Activated CD4-positive, alpha-beta memory T cell treated with anti-CD3 and anti-CD28 coated beads for 36 hours (primary cell): Measurements from ENCODE around the gene GRM2. TPM values are rescaled to one million over a fixed set of nuclear protein-coding genes. Genes with fewer than 3 reads are reported as not detected.
A peak's percentile ranks its signal among the peaks of the same experiment; 100 is the strongest.
"Not testable (repeated sequence)": the region's sequence is repeated elsewhere in the genome, so short reads cannot be mapped to it uniquely, and the experiment has no call there.

Experiments used
- CTCF ChIA-PET: fragments of 350-600 bp; sonication (Branson Sonifier 250); formaldehyde crosslinking; loops from one replicate; lab custom pipeline; 2021; ENCODE audit warnings: antibody characterized with exemption, inconsistent platforms; lab: Charles Lee
- POLR2A ChIA-PET: fragments of 350-600 bp; sonication (Branson Sonifier 250); formaldehyde crosslinking; loops from one replicate; lab custom pipeline; 2021; ENCODE audit warnings: antibody characterized with exemption; lab: Charles Lee
- DNase-seq: peaks from one replicate; pipeline ENCODE4 v3.0.0-alpha.2; 2020
- H3K27ac Mint-ChIP-seq: one replicate; pipeline ENCODE4 v1.8.0; 2021; ENCODE audit warnings: mixed read lengths
- H3K27me3 Mint-ChIP-seq: one replicate; pipeline ENCODE4 v1.8.0; 2021; ENCODE audit warnings: mixed read lengths
- H3K36me3 Mint-ChIP-seq: one replicate; pipeline ENCODE4 v1.8.0; 2021; ENCODE audit warnings: mixed read lengths
- H3K4me1 Mint-ChIP-seq: one replicate; pipeline ENCODE4 v1.8.0; 2021; ENCODE audit warnings: low read depth, mixed read lengths
- H3K4me3 Mint-ChIP-seq: one replicate; pipeline ENCODE4 v1.8.0; 2021; ENCODE audit warnings: mild to moderate bottlenecking, mixed read lengths
- H3K9me3 Mint-ChIP-seq: one replicate; pipeline ENCODE4 v1.8.0; 2021; ENCODE audit warnings: mixed read lengths
- intact Hi-C: fragments of 100-400 bp; cut with micrococcal nuclease; formaldehyde crosslinking; loops from one replicate; pipeline ENCODE4 v1.15.1; 2023
- total RNA-seq, 2 experiments: library from RNA; stranded (reverse); gene quantifications; one replicate each; pipeline ENCODE4 v1.2.3, GENCODE V29; 2021

Gene GRM2
- total RNA-seq, 2 experiments from 2014 or later: 0.22 to 0.29 TPM

DNA sequence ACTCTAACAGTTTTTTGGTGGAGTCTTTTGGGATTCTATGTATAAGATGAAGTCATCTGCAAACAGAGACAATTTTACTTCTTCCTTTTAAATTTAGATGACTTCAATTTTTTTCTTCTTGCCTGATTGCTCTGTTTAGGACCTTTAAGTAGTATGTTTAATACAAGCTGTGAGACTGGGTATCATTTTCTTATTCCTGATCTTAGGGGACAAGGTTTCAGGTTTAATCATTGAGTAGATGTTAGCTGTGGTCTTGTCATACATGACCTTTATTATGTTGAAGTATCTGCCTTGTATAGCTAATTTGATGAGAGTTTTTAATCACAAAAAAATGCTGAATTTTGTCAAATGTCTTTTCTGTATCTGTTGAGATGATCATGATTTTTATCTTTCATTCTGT, 20.6 kb downstream of the GRM2 start:
- no peak overlapping the region for H3K4me3 Mint-ChIP-seq
- H3K27ac Mint-ChIP-seq: no peak overlapping the region
- peaks cover 22% of the 10 kb centered on the region for H3K4me1 Mint-ChIP-seq
- ChIA-PET POLR2A (no interaction called here), CTCF (interaction anchor here (1.5 to 2.2 kb wide), 2 partner anchors 8 to 225 kb away, joined by 5 to 6 read pairs; no protein-coding TSS in a partner anchor)
- H3K9me3 Mint-ChIP-seq: no peaks in the 10 kb centered on the region
- H3K27me3 Mint-ChIP-seq: no peaks in the 10 kb centered on the region
- intact Hi-C loops: no loop called here
- DNase-seq: no peak
- H3K36me3 Mint-ChIP-seq: no peaks in the 10 kb centered on the region

DNA sequence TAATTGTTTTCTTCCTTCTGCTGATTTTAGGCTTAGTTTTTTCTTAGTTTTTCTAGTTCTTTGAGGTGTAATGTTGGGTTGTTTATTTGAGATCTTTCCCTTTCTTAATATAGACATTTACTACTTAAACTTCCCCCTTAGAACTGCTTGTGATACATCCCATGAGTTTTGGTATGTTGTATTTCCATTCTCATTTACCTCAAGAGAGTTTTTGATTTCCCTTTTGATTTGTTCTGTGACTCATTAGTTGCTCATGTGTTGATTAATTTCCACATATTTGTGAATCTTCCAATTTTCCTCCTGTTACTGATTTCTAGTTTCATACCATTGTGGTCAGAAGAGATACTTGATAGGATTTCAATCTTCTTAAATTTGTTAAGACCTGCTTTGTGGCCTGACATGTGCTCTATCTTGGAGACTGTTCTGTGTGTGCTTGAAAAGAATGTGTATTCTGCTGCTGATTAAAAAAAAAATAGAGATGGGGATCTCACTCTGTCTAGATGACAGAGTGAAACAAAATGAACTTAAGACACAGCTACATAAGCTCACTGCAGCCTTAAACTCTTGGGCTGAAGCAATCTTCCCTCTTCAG, 22.3 kb downstream of the GRM2 start:
- peaks cover 27% of the 10 kb centered on the region for H3K4me1 Mint-ChIP-seq
- ChIA-PET CTCF (interaction anchor here (1.0 to 1.5 kb wide), 5 partner anchors 9 to 18 kb away, joined by 3 to 5 read pairs (median 4); no protein-coding TSS in a partner anchor), POLR2A (interaction anchor here (0.9 kb wide), 1 partner anchor 19 kb away, joined by 4 read pairs; no protein-coding TSS in a partner anchor)
- H3K27me3 Mint-ChIP-seq: peaks cover 2% of the 10 kb centered on the region
- no peak overlapping the region for H3K4me3 Mint-ChIP-seq
- DNase-seq: no peak
- no peaks in the 10 kb centered on the region for H3K9me3 Mint-ChIP-seq
- no peaks in the 10 kb centered on the region for H3K36me3 Mint-ChIP-seq
- H3K27ac Mint-ChIP-seq: no peak overlapping the region
- intact Hi-C loops: loop anchor here (2.0 kb wide), 1 partner anchor 70 kb away; no protein-coding TSS in a partner anchor

DNA sequence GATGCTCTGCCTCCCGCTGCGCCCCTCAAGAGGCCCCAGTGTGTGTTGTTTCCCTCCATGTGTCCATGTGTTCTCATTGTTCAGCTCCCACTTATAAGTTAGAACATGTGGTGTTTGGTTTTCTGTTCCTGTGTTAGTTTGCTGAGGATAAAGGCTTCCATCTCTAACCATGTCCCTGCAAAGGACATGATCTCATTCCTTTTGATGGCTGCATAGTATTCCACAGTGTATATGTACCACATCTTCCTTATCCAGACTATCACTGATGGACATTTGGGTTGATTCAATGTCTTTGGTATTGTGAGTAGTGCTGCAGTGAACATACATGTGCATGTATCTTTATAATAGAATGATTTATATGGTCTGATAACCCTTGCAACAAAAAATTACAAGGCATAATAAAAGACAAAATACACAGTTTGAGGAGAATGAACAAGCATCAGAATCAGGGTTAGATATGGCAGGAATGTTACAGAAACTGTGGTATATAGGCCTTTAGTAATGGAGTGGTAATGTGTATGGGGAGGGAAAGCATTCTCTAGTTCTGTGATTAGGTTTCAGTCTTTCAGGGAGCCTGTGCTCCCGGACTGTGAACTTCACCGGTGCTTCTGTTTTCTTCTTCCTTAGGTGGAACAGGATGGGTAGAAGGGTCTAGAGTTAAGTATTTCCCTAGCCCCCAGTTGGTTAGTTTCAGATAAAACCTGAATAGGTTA, 27.1 kb downstream of the GRM2 start:
- ChIA-PET CTCF (interaction anchor here (1.5 to 1.6 kb wide), 2 partner anchors 15 to 66 kb away, joined by 4 to 14 read pairs; no protein-coding TSS in a partner anchor), POLR2A (no interaction called here)
- no peak overlapping the region for H3K27ac Mint-ChIP-seq
- no peaks in the 10 kb centered on the region for H3K9me3 Mint-ChIP-seq
- intact Hi-C loops: no loop called here
- peaks cover 18% of the 10 kb centered on the region for H3K27me3 Mint-ChIP-seq
- no peak for DNase-seq
- no peaks in the 10 kb centered on the region for H3K36me3 Mint-ChIP-seq
- H3K4me3 Mint-ChIP-seq: no peak overlapping the region
- peaks cover 21% of the 10 kb centered on the region for H3K4me1 Mint-ChIP-seq

DNA sequence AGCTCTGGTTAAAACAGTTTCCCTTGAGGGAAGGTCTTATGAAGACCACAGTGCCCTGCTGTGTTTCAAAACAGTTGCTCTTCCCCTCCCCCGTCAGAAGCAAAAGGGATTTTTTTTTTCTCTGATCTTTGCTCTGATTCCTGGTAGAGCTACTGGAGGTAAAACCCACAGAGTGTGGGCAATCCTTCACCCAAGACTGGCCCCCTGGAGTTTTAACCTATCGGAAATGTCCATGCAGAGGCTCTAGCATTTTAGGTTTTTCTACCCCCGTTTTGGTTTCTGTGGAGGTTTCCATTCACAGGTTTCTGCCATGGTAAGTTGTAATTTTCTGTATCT, 27.7 kb downstream of the GRM2 start:
- intact Hi-C loops: no loop called here
- H3K9me3 Mint-ChIP-seq: no peaks in the 10 kb centered on the region
- CTCF ChIA-PET: interaction anchor here (1.5 to 1.9 kb wide), 3 partner anchors 16 to 66 kb away, joined by 4 to 14 read pairs (median 5); no protein-coding TSS in a partner anchor
- H3K36me3 Mint-ChIP-seq: no peaks in the 10 kb centered on the region
- H3K4me3 Mint-ChIP-seq: no peak overlapping the region
- peaks cover 23% of the 10 kb centered on the region for H3K27me3 Mint-ChIP-seq
- no peak overlapping the region for H3K27ac Mint-ChIP-seq
- peak; percentile 52 for DNase-seq
- H3K4me1 Mint-ChIP-seq: peaks cover 17% of the 10 kb centered on the region
- POLR2A ChIA-PET: no interaction called here

DNA sequence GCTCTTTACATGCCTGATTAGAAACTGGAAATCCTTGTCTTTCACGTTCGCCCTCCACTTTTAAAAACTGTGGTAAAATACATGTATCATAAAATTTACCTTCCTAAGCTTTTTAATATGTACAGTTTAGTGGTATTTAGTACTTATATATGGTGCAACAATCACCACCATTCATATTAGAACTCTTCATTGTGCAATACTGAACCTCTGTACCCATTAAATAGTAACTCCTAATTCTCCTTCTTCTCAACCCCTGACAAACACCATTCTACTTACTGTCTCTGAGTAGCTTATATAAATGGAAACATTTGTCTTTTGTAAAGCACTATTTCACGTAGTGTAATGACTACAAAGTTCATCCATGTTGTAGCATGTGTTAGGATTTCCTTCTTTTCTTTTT, 28.2 kb downstream of the GRM2 start:
- Mint-ChIP-seq H3K4me3 (peak overlapping the region; percentile 29), H3K27ac (no peak overlapping the region), H3K9me3 (no peaks in the 10 kb centered on the region), H3K27me3 (peaks cover 23% of the 10 kb centered on the region), H3K36me3 (no peaks in the 10 kb centered on the region), H3K4me1 (peaks cover 15% of the 10 kb centered on the region)
- ChIA-PET POLR2A (no interaction called here), CTCF (interaction anchor here (1.5 to 1.9 kb wide), 3 partner anchors 16 to 65 kb away, joined by 4 to 14 read pairs (median 5); no protein-coding TSS in a partner anchor)
- intact Hi-C loops: no loop called here
- DNase-seq: no peak

DNA sequence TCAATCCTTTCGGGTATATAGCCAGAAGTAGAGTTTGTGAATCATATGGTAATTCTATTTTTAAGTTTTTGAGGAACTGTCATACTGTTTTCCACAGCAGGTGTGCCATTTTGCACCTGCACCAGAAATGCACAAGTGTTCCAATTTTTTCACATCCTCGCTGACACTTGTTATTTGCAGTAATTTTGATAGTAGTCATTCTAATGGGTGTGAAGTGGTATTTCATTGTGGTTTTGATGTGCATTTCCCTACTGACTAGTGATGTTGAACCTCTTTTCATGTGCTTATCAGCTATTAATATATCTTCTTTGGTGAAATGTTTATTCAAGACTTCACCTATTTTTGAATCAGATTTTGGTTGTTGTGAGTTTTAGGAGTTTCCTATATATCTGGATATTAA, 29.1 kb downstream of the GRM2 start:
- CTCF ChIA-PET: interaction anchor here (1.9 kb wide), 1 partner anchor 54 kb away, joined by 5 read pairs; no protein-coding TSS in a partner anchor
- intact Hi-C loops: no loop called here
- Mint-ChIP-seq H3K4me1 (peaks cover 15% of the 10 kb centered on the region), H3K9me3 (no peaks in the 10 kb centered on the region), H3K27ac (no peak overlapping the region), H3K27me3 (peaks cover 25% of the 10 kb centered on the region), H3K36me3 (no peaks in the 10 kb centered on the region), H3K4me3 (no peak overlapping the region)
- POLR2A ChIA-PET: no interaction called here
- no peak for DNase-seq

DNA sequence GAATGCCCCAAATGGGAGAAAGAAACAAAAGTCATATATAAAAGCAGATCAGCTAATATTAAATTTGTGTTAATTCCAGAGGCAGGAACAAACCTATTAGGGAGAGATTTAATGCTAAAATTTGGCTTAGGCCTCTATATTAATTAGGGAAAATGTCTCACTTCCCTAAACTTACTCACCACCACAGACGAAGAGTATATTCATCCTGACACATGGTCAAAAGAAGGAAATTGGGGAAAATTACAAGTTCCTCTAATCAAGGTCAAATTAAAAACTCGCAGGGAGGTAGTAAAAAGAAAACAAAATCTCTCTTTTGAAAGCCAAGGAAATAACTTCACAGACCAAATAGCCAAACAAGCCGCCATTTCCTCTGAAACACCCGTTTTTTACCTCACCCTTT, 32.2 kb downstream of the GRM2 start:
- H3K36me3 Mint-ChIP-seq: no peaks in the 10 kb centered on the region
- no peak overlapping the region for H3K4me3 Mint-ChIP-seq
- intact Hi-C loops: no loop called here
- no peak for DNase-seq
- no peak overlapping the region for H3K27ac Mint-ChIP-seq
- H3K27me3 Mint-ChIP-seq: peaks cover 23% of the 10 kb centered on the region
- POLR2A ChIA-PET: no interaction called here
- H3K4me1 Mint-ChIP-seq: peaks cover 10% of the 10 kb centered on the region
- no peaks in the 10 kb centered on the region for H3K9me3 Mint-ChIP-seq
- CTCF ChIA-PET: no interaction called here

- H3K9me3 Mint-ChIP-seq, CTCF ChIA-PET, intact Hi-C loops, H3K36me3 Mint-ChIP-seq, POLR2A ChIA-PET, H3K27ac Mint-ChIP-seq, H3K4me3 Mint-ChIP-seq, DNase-seq, H3K4me1 Mint-ChIP-seq: not testable (repeated sequence)
- peaks cover 17% of the 10 kb centered on the region for H3K27me3 Mint-ChIP-seq
Observed at GRCh38 chr3:51742320-51742719, 35.5 kb downstream of the GRM2 start.

- H3K4me3 Mint-ChIP-seq, intact Hi-C loops, H3K9me3 Mint-ChIP-seq, H3K4me1 Mint-ChIP-seq, CTCF ChIA-PET, H3K36me3 Mint-ChIP-seq, POLR2A ChIA-PET, H3K27ac Mint-ChIP-seq, DNase-seq: not testable (repeated sequence)
- peaks cover 10% of the 10 kb centered on the region for H3K27me3 Mint-ChIP-seq
Observed at GRCh38 chr3:51742978-51743377, 36.1 kb downstream of the GRM2 start.

DNA sequence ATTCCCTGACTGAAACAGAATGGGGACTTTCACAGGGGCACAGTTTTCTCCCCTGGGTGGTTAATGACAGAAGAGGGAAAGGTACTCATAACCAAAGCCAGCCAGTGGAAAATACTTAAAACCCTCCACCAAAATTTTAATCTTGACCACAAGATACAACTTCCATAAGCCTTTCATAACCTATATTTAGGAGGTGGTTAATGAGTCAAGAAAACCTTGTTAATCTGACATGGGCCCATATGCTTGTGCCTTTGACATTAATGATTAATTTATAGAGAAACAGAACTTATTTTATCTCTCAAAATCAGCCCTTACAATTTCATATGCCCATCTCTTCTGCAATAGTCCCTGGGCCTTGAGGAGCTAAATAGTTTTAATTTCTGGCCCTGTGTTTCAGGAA, 41.0 kb downstream of the GRM2 start:
- ChIA-PET POLR2A (interaction anchor here (0.8 kb wide), 1 partner anchor 19 kb away, joined by 4 read pairs; no protein-coding TSS in a partner anchor), CTCF (interaction anchor here (1.5 kb wide), 1 partner anchor 29 kb away, joined by 3 read pairs; no protein-coding TSS in a partner anchor)
- peaks cover 2% of the 10 kb centered on the region for H3K9me3 Mint-ChIP-seq
- H3K36me3 Mint-ChIP-seq: no peaks in the 10 kb centered on the region
- no peaks in the 10 kb centered on the region for H3K27me3 Mint-ChIP-seq
- intact Hi-C loops: no loop called here
- H3K4me1 Mint-ChIP-seq: peaks cover 5% of the 10 kb centered on the region
- H3K27ac Mint-ChIP-seq: no peak overlapping the region
- DNase-seq: no peak
- no peak overlapping the region for H3K4me3 Mint-ChIP-seq

DNA sequence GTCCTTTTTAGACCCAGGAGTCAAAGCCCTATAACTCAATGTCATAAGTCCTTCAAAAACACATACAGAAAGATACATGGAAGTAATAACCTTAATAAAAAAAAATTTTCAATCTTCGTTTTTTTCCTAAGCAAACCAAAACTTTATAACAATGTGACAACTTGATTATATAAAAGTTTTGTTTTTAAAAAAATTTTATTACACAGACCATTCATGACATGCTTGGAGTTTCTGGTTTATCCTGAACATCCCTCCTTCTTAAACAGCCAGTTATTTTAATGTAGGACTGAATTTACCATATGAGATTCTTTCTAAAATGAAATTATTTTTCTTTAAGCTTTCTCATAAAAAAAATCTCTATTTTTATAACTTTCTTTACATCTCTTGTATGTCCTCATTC, 41.5 kb downstream of the GRM2 start:
- H3K27ac Mint-ChIP-seq: no peak overlapping the region
- no peaks in the 10 kb centered on the region for H3K27me3 Mint-ChIP-seq
- H3K9me3 Mint-ChIP-seq: peaks cover 2% of the 10 kb centered on the region
- H3K4me3 Mint-ChIP-seq: no peak overlapping the region
- intact Hi-C loops: no loop called here
- ChIA-PET POLR2A (interaction anchor here (0.8 kb wide), 1 partner anchor 20 kb away, joined by 4 read pairs; no protein-coding TSS in a partner anchor), CTCF (interaction anchor here (1.5 kb wide), 1 partner anchor 29 kb away, joined by 3 read pairs; no protein-coding TSS in a partner anchor)
- H3K4me1 Mint-ChIP-seq: peaks cover 5% of the 10 kb centered on the region
- DNase-seq: no peak
- H3K36me3 Mint-ChIP-seq: no peaks in the 10 kb centered on the region

DNA sequence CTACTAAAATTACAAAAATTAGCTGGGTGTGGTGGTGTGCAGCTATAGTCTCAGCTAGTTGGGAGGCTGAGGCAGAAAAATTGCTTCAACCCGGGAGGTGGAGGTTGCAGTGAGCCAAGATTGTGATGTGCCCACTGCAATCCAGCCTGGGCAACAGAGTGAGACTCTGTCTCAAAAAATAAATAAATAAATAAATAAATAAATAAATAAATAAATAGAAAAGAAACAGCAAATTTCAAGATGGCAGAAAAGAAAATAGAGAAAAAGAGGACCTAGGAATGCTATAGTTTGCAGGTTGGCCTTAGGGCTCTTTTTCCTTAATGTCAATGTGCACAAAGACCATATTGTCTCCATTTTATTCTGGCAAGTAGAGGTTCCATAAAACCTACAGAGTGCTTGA, 44.0 kb downstream of the GRM2 start:
- no peak overlapping the region for H3K27ac Mint-ChIP-seq
- ChIA-PET POLR2A (no interaction called here), CTCF (interaction anchor here (0.8 to 1.0 kb wide), 2 partner anchors 31 to 48 kb away, joined by 3 to 4 read pairs; no protein-coding TSS in a partner anchor)
- peaks cover 4% of the 10 kb centered on the region for H3K27me3 Mint-ChIP-seq
- H3K36me3 Mint-ChIP-seq: no peaks in the 10 kb centered on the region
- H3K4me3 Mint-ChIP-seq: no peak overlapping the region
- no peak for DNase-seq
- peaks cover 5% of the 10 kb centered on the region for H3K4me1 Mint-ChIP-seq
- intact Hi-C loops: no loop called here
- peaks cover 9% of the 10 kb centered on the region for H3K9me3 Mint-ChIP-seq
